ENCODE results near the gene RFC3. TPM values are rescaled to one million over a fixed set of nuclear protein-coding genes. Genes with fewer than 3 reads are reported as not detected.

Gene RFC3
- total and polyA plus RNA-seq, 4 donors = 6.3 to 16.5 (median 8.5) TPM

- Histone ChIP-seq H3K4me3 (no peak overlapping the region), H3K36me3 (ENCODE audit: control insufficient read depth in 4 of 4, insufficient read depth in 4 of 4, low read length in 4 of 4) (no peaks in the 10 kb centered on the region), H3K9ac (ENCODE audit: insufficient read depth in 1 of 2, low read length in 2 of 2) (no peak overlapping the region), H3K4me1 (ENCODE audit: control insufficient read depth in 5 of 5, insufficient read depth in 5 of 5, low read length in 5 of 5) (peaks cover 0 to 3% (median 0%) of the 10 kb centered on the region in 5 donors), H3K27ac (ENCODE audit: low read depth in 1 of 2, low read length in 1 of 2) (no peak overlapping the region), H3K27me3 (ENCODE audit: control insufficient read depth in 3 of 3, insufficient read depth in 3 of 3, low read length in 2 of 3) (no peaks in the 10 kb centered on the region), H3K9me3 (ENCODE audit: control insufficient read depth in 4 of 4, insufficient read depth in 3 of 4, low read length in 3 of 4) (peaks cover 0 to 3% (median 0%) of the 10 kb centered on the region in 4 donors)
- TF ChIP-seq CTCF (IDR thresholded peaks at IDR 0.05; ENCODE audit: control extremely low read depth, extremely low read depth) = no peak
- DNase-seq (no peak), ATAC-seq (ENCODE audit: insufficient read depth, low FRiP score) (no peak)
- WGBS, 2 donors = 95 to 97% methylated on average over 5 of the region's 5 CpGs
Measured at GRCh38 chr13:33874871-33875270, 56.9 kb downstream of the RFC3 start.

- Histone ChIP-seq H3K27ac (ENCODE audit: low read depth in 1 of 2, low read length in 1 of 2) (no peak overlapping the region), H3K9me3 (ENCODE audit: control insufficient read depth in 4 of 4, insufficient read depth in 3 of 4, low read length in 3 of 4) (peaks cover 0 to 3% (median 0%) of the 10 kb centered on the region in 4 donors), H3K36me3 (ENCODE audit: control insufficient read depth in 4 of 4, insufficient read depth in 4 of 4, low read length in 4 of 4) (no peaks in the 10 kb centered on the region), H3K4me3 (no peak overlapping the region), H3K27me3 (ENCODE audit: control insufficient read depth in 3 of 3, insufficient read depth in 3 of 3, low read length in 2 of 3) (no peaks in the 10 kb centered on the region), H3K9ac (ENCODE audit: insufficient read depth in 1 of 2, low read length in 2 of 2) (no peak overlapping the region), H3K4me1 (ENCODE audit: control insufficient read depth in 5 of 5, insufficient read depth in 5 of 5, low read length in 5 of 5) (peaks cover 0 to 3% (median 0%) of the 10 kb centered on the region in 5 donors)
- ATAC-seq (ENCODE audit: insufficient read depth, low FRiP score) (no peak), DNase-seq (no peak)
- WGBS, 2 donors = 83 to 88% methylated on average over 10 of the region's 10 CpGs
- no peak for TF ChIP-seq CTCF (IDR thresholded peaks at IDR 0.05; ENCODE audit: control extremely low read depth, extremely low read depth)
Measured at GRCh38 chr13:33875618-33876401, 57.9 kb downstream of the RFC3 start.

- WGBS, 2 donors = 90 to 93% methylated on average over 5 of the region's 5 CpGs
- no peak for TF ChIP-seq CTCF (IDR thresholded peaks at IDR 0.05; ENCODE audit: control extremely low read depth, extremely low read depth)
- no peak for ATAC-seq (ENCODE audit: insufficient read depth, low FRiP score)
Measured at GRCh38 chr13:33876716-33877394, 58.9 kb downstream of the RFC3 start.

More at GRCh38 chr13:33876716-33877394, 58.9 kb downstream of the RFC3 start:
- Histone ChIP-seq H3K9ac (ENCODE audit: insufficient read depth in 1 of 2, low read length in 2 of 2) (no peak overlapping the region), H3K4me3 (no peak overlapping the region), H3K9me3 (ENCODE audit: control insufficient read depth in 4 of 4, insufficient read depth in 3 of 4, low read length in 3 of 4) (peaks cover 0 to 3% (median 0%) of the 10 kb centered on the region in 4 donors), H3K27me3 (ENCODE audit: control insufficient read depth in 3 of 3, insufficient read depth in 3 of 3, low read length in 2 of 3) (no peaks in the 10 kb centered on the region), H3K27ac (ENCODE audit: low read depth in 1 of 2, low read length in 1 of 2) (no peak overlapping the region), H3K4me1 (ENCODE audit: control insufficient read depth in 5 of 5, insufficient read depth in 5 of 5, low read length in 5 of 5) (peaks cover 0 to 3% (median 0%) of the 10 kb centered on the region in 5 donors), H3K36me3 (ENCODE audit: control insufficient read depth in 4 of 4, insufficient read depth in 4 of 4, low read length in 4 of 4) (no peaks in the 10 kb centered on the region)
- DNase-seq = no peak

Measured in lung (tissue), 12 donors.